DMS114 treated with DMSO at 0.1 percent for 48 hours (cell line): ENCODE data around the gene CIB4.

Experiments used
- DNase-seq: peaks from one replicate; lab custom pipeline; 2025; ENCODE audit not compliant: unreplicated experiment; lab: John Stamatoyannopoulos, UW

CIB4 gene

DNA sequence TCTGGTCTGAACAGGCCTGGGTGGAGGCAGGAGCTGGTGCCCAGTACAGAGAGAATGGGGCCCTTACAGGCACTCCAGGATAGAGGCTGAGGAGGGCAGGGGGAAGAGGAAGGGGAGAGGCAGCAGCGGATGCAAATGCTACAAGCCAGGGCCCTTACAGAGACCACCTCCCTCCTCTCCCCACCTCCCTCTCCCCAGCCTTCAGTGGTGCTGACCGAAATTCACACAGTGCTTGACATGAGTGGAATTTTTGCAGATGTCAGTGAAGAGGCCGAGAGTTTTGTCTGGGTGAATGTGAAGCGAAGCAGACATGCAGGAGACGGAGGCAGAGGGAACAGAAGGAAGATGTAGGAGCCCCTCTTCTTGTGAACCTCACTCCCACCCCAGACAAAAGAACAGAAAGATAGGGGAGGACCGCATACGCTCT is 31.9 kb downstream of the CIB4 start:
- DNase-seq = no peak

- no peak for DNase-seq
These were observed 32.6 kb downstream of the CIB4 start for GRCh38 chr2:26608557-26608956.

DNA sequence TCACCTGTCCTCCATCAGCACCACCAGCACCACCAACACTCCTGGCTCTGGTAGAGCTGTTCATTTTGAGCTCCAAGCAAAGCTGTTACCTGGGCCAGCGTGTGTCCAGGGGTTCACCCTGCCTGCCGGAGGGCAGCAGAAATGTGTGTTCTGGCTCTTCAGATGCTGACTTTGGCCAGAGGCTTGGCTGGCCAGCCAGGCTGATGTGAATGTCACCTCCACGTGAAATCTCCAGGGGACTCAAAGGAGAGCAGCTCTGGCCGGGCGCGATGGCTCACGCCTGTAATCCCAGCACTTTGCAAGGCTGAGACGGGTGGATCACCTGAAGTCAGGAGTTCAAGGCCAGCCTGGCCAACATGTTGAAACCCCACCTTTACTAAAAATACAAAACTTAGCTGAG is 33.5 kb downstream of the CIB4 start:
- no peak for DNase-seq

DNA sequence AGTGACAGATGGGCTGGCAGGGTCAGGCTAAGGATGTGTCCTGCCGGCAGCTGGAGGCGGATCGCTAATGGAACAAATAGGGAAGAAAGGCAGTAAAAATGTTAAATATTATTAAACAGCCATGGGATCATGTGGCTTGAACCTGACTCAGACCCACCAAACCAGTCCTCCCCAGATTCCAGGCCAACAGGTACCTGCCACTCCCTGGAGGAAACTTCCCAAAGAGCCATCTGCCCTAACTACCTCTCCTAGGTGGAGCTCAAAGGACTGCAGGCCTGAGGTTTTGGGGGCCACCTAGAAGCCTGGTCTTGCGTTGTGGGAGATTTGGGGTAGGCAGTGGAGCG is 34.3 kb downstream of the CIB4 start:
- DNase-seq = no peak

DNA sequence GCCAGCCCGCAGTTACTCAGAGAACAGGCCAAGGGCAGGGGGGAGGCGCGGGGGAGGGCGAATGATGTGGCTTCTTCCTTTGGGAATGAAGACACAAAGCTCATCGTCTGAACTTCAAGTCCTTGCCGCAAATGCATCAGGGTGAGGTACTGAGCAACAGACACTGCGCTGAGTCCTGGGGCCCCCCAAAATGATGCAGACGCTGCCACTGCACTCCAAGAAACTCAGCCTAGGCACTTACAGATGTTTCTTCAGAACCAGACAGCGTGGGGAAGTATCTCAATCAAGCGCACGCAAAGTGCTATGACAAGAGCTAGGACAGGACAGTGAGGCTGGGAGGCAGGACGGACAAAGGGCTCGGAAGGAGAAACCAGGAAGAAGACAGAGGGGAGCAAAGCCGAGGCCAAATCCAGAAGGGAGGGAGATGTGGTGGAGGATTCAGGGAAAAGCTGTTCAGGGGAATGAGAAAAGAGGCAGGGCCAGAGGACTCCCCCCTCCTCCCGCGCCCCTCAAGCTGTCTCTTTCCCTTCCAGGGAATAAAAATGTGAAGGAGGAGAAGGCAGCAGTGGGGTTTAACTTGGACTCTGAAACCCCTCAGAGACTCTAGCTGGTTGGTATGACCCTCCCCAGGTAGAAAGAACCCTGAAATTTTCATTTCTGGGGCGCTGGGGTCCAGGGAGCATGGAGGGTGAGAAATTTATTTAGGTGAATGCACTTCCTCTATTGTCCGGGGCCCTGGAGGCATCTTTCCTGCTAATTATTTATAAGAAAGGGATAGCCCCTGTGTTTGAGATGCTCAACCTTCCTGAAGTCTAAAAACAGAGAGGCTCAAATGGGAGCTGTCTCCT is 34.9 kb downstream of the CIB4 start:
- no peak for DNase-seq

DNA sequence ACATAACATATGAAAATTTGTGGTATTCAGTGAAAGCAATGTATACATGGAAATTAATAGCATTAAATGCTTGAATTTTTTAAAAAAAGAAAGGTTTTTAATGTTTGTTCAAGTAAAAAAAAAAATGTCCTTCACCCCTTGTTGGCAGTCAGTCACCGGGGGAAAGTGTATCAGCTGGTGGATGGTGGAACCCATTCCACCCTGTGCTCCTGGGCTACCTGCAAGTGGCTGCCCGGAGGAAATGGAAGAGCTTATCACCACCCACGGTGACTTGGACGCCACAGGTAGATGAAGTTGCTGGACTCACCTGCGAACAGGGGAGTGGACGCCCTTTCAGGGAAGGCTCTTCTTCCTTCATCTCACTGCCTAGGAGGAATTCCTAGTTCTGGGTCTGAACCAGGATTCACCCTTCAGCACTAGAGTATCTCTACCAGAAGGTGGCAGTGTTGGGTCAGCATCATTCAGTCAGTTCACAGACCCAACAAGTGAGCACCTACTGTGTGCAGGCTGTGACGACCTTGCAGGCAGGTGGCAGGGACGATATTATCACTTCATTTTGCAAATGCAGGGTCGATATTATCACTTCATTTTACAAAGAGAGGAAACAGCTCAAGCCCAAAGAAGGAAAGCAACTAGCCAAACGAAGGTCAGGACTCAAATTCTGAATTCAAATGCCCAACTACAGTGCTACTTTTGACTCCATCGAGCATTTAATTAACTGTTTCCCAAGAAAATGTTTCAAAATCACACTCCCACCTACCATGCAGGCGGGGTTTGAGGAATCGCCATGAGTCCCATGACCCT is 35.8 kb downstream of the CIB4 start:
- peak; percentile 34 for DNase-seq

- no peak for DNase-seq
These were observed 38.6 kb downstream of the CIB4 start for GRCh38 chr2:26602575-26602974.

DNA sequence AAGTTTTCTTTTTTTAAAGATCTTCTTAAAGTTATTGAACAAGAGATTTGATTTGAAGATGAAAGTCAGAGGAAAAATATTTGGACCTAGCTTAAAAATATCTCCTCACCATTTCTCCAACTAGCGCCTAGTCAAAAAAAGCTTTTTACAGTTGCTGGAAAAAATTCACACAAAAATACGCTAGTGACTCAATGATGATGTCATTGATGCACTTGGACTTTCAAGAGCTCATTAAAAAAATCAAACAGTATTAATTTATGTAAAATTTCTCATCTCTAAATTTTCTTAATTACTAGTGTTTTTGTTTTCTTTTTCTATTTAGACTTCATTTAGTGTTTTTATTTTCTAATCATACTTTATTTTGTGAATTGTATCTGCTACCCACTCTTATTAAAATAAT is 41.8 kb downstream of the CIB4 start:
- DNase-seq = no peak

DNA sequence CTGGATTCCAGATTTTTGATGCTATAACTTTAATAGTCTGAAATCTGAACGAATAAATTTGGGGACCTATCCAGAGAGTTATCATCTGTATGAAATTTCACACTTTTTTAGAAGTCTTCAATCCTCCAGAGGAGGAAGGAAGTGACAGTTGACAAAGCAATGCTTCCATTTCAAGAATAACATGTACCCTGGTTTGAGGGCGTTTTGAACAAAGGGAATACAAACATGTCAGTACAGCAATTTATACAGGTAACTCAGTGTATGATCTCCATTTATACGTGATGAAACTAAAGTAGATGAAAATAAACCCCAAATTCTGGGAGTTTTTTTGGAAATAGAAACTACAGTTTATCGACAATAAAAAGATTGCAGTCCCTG is 42.2 kb downstream of the CIB4 start:
- no peak for DNase-seq

DNA sequence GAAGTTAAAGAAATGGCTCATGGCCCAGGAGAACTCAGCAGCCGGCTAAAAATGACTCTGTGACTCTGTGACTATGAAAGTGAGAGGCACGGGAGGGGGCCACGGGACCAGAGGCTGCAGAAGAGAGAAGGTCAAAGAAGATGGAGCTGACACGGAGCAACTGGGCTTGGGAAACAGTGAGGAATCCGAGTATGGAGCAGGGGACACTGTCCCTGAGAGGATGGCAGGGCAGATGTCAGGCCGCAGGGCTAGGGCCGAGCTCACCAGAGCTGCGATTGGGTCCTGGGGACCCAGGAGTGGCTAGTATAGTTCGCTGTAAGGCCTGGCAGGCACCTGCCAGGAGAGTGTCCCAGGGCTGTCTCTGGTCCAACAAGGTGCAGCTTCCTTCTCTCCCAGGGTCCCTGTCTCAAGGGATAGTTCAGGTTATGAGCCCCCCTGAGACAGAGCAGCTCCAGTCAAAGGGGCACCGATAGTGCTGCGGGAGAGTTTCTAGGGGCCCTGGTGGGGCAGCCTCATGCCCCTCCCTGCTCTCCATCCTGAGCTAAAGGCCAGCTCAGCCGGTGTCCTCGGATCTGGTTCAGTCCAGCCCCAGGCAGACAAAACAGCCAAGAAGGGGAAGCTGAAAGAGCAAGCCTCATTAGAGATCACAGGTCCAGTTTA is 42.7 kb downstream of the CIB4 start:
- no peak for DNase-seq

GRCh38 chr2:26597197-26597596 is 44.0 kb downstream of the CIB4 start:
- no peak for DNase-seq

DNA sequence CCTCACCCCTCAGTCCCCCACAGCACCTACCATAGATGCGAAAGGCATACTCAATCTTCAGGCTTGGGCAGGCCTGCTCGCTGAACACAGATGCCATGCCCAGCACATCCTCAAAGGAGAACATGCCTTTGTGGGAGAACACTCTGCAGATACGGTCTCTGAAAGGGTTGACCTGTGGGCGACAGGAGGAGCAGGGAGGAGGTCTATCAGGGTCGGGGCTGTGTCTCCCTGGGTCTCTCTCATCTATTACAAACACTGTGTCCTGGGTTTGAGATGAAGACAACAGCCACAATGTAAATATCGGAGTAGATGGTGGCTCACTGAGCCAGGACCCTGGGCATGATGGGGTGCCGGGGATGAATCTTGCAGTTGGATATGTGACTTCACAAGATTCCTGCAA is 46.0 kb downstream of the CIB4 start:
- no peak for DNase-seq

GRCh38 chr2:26591619-26592505 is 49.3 kb downstream of the CIB4 start:
- DNase-seq = no peak

DNA sequence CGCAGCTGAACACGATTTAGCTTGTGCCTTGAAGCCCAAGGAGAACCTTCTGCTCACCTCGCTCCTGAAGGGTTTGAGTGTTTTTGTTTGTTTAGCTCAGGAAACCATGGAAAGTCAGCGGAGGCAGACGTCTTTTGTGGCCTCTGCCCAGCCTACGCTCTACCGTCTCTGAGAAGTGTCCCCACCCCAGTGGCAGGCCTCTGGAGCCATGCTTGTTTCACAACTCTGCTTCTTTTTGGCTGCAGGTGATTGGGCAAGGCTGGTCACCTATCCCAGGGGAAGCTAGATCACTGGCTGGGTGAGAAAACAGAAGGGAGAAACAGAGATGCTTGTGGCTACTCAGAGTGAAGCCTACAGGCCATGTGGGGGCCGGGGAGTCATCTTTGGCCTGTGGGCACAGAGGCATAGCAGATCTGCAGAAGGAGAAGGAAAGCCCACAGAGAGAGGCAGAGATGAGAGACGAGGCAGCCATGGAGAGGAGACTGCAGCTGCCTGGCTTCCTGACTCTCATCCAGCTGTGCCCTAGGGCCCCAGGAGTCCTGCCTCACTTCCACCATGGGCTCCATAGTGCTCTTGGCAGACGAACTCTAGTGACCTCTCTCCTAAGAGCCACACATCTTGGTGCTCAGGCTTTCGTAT is 50.1 kb downstream of the CIB4 start:
- no peak for DNase-seq

DNA sequence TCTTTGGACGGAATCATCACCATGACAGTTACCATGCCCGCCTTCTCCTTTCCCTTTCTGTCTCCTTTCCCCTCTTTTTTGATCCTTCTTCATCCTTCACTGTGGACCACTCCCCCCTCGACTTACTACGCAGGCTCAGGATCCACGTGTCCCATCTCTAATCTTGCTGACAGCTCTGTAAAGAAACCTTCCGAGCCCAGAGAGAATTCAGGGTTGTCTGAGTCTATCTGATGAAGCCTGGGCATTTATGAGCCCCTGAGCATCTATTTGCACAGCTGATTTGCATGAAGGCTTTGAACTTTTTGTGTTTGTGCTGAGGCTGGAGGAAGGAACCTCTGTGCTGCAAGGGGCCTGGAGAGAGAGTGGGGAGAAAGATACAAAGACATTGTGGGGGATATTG is 50.7 kb downstream of the CIB4 start:
- DNase-seq = no peak

DNA sequence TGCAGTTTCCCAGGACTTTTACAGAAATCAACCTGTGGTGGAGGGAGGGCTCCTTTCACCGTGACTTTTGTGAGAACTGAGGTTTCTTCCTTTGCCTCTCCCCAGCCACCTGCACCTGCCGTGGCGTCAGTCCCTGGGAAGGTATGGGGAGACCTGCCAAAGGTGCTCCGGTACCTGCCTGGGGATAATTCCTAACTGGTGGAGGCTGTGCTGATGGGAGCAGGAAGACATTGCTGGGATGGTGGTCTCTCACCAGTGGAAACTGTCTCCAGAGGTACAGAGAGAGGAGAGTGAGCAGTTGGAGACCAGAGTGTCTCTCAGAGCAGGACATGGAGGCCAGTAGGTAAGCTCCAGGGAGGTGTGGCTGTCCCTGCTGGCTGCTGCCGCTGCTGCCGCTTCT is 52.6 kb downstream of the CIB4 start:
- DNase-seq = no peak

GRCh38 chr2:26587994-26588393 is 53.2 kb downstream of the CIB4 start:
- no peak for DNase-seq

DNA sequence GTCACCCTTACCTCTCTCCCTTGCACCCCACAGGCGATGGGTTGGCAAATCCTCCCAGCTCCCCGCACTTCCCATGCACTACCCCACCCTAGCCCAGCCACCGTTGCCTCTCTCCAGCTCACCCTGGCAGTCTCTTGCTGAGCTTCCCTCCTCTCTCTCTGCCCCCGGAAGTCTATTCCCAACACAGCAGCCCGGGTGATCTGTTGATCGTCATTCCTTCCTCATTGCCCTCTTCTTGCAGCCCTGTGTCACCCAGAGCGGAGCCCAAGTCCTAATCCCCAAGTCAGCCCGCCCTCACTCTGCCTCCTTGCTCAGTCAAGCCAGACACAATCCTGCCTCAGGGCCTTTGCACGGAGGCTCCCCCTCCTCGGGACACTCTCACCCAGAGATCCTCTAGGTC is 55.2 kb downstream of the CIB4 start:
- no peak for DNase-seq

DNA sequence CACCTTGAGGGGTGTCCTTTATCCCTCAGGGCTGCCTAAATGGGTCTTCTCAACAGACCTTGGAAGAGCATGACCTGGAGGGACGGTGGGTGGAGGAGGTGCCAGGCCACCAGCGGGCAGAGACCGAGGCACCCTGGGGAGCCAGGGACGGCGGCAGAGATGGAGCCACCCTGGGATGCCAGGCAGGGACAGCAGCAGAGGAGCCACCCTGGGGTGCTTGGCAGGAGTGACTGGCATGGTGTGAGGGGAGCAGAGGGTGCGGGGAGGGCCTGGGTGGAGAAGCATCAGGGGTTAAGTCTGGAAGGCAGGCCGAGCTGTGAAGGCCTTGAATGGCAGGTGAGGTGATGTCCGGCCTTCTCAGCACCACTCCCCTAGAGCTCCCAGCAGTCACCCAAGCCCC is 56.1 kb downstream of the CIB4 start:
- DNase-seq = no peak

- DNase-seq = no peak
These were observed 56.5 kb downstream of the CIB4 start for GRCh38 chr2:26584656-26585055.

DNA sequence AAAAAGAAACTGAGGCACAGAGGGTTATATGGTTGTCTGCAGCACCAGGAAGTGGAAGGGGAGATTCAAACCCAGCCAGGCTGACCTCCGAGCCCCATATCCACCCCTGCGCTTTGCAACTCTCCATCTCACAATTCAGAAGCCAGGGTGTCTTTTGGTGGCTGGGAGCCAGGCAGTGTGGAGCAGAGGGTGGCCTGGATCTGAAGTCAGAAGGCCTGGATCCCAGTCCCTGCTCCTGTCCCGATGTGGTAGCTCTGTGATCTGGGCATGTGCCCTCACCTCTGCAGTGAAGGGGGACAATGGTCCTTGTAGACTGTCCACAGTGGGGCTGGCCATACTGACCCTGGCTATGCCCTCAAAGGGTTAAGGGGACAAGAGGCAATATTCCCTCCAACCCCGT is 57.0 kb downstream of the CIB4 start:
- no peak for DNase-seq
